OCI-LY3 (cell line): ENCODE data around the gene IQGAP1.

Source experiments
- H2AFZ ChIP-seq: fragments of 200-600, 300-600 bp; shearing (Covaris generic); 2 replicates; pipeline ENCODE4 v1.6.0; 2014; ENCODE audit warnings: antibody characterized with exemption, low read depth, low read length
- H3K27ac ChIP-seq: fragments of 200-600, 300-600 bp; sonication (generic); 2 replicates; pipeline ENCODE4 v1.5.1; 2014; ENCODE audit warnings: mild to moderate bottlenecking, low read length, moderate library complexity, mixed read lengths
- H3K27me3 ChIP-seq: fragments of 200-600, 300-600 bp; sonication (generic); 2 replicates; pipeline ENCODE4 v1.6.1; 2014; ENCODE audit warnings: low read depth, low read length, mixed read lengths
- H3K36me3 ChIP-seq: fragments of 200-600, 300-600 bp; sonication (generic); replicated peaks from 2 replicates; pipeline ENCODE3; 2014; ENCODE audit warnings: low read depth, low read length, mixed read lengths
- H3K4me1 ChIP-seq: fragments of 300-600, 200-600 bp; sonication (generic); 2 replicates; pipeline ENCODE4 v1.6.1; 2014; ENCODE audit warnings: low read length, mixed read lengths
- H3K4me2 ChIP-seq: fragments of 200-600, 300-600 bp; sonication (generic); 2 replicates; pipeline ENCODE4 v1.6.1; 2014; ENCODE audit warnings: low read length, mixed read lengths
- H3K4me3 ChIP-seq: fragments of 300-600, 200-600 bp; sonication (generic); 2 replicates; pipeline ENCODE4 v1.5.1; 2014; ENCODE audit warnings: antibody characterized with exemption, mild to moderate bottlenecking, low read length, moderate library complexity
- H3K79me2 ChIP-seq: fragments of 300-600, 200-600 bp; shearing (Covaris generic); 2 replicates; pipeline ENCODE4 v1.6.1; 2014; ENCODE audit warnings: mild to moderate bottlenecking, low read length, mixed read lengths
- H3K9ac ChIP-seq: fragments of 300-600, 200-600 bp; shearing (Covaris generic); 2 replicates; pipeline ENCODE4 v1.6.0; 2014; ENCODE audit warnings: mild to moderate bottlenecking, low read length, moderate library complexity
- H3K9me3 ChIP-seq: fragments of 200-600, 300-600 bp; shearing (Covaris generic); 2 replicates; pipeline ENCODE4 v1.6.1; 2014; ENCODE audit warnings: low read length, mixed read lengths; ENCODE audit not compliant: insufficient read depth
- H4K20me1 ChIP-seq: fragments of 200-600, 300-600 bp; sonication (generic); 2 replicates; pipeline ENCODE4 v1.6.1; 2016; ENCODE audit warnings: low read length, mixed read lengths; ENCODE audit not compliant: insufficient read depth
- EZH2phosphoT487 ChIP-seq: fragments of 200-600 bp; shearing (Covaris generic); IDR thresholded peaks from 2 replicates; pipeline ENCODE4 v1.6.1; 2018; ENCODE audit warnings: antibody characterized with exemption, mixed run types, low read depth
- TF ChIP-seq, protein P1 (sequence below): fragments of 200-600, 300-600 bp; sonication (generic); IDR thresholded peaks from 2 replicates; pipeline ENCODE4 v1.5.1; 2014; ENCODE audit warnings: antibody characterized with exemption, low read length, low read depth

IQGAP1 gene

DNA sequence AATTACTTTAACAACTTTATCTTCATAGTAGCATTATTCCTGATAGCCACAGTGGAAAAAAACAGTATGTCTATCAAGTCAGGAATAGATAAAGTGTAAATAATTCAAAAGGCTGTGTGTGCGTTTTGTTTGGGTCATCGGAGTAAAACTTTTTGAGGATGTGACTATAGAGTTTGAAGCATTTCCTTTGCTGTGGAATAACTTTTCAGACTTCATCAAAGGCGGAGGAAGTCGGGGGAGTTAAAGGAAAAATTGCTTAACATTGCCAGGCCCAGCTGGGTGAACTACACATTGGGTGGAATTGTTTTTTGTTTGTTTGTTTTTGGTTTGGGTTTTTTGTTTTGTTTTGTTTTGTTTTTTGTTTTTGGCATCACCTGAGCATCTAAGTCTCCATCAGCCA lies 71.3 kb downstream of the IQGAP1 start:
- Histone ChIP-seq H3K4me1 (no peaks in the 10 kb centered on the region), H2AFZ (no peak overlapping the region), H3K9me3 (no peaks in the 10 kb centered on the region), H3K4me3 (no peak overlapping the region), H3K27ac (no peak overlapping the region), H3K36me3 (peaks cover 61% of the 10 kb centered on the region), H3K27me3 (no peaks in the 10 kb centered on the region), H3K4me2 (no peak overlapping the region), H3K9ac (no peak overlapping the region), H3K79me2 (no peaks in the 10 kb centered on the region), H4K20me1 (no peaks in the 10 kb centered on the region)
- no peak for TF ChIP-seq EZH2phosphoT487
- TF ChIP-seq, protein P1, sequence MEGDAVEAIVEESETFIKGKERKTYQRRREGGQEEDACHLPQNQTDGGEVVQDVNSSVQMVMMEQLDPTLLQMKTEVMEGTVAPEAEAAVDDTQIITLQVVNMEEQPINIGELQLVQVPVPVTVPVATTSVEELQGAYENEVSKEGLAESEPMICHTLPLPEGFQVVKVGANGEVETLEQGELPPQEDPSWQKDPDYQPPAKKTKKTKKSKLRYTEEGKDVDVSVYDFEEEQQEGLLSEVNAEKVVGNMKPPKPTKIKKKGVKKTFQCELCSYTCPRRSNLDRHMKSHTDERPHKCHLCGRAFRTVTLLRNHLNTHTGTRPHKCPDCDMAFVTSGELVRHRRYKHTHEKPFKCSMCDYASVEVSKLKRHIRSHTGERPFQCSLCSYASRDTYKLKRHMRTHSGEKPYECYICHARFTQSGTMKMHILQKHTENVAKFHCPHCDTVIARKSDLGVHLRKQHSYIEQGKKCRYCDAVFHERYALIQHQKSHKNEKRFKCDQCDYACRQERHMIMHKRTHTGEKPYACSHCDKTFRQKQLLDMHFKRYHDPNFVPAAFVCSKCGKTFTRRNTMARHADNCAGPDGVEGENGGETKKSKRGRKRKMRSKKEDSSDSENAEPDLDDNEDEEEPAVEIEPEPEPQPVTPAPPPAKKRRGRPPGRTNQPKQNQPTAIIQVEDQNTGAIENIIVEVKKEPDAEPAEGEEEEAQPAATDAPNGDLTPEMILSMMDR, result no peak

DNA sequence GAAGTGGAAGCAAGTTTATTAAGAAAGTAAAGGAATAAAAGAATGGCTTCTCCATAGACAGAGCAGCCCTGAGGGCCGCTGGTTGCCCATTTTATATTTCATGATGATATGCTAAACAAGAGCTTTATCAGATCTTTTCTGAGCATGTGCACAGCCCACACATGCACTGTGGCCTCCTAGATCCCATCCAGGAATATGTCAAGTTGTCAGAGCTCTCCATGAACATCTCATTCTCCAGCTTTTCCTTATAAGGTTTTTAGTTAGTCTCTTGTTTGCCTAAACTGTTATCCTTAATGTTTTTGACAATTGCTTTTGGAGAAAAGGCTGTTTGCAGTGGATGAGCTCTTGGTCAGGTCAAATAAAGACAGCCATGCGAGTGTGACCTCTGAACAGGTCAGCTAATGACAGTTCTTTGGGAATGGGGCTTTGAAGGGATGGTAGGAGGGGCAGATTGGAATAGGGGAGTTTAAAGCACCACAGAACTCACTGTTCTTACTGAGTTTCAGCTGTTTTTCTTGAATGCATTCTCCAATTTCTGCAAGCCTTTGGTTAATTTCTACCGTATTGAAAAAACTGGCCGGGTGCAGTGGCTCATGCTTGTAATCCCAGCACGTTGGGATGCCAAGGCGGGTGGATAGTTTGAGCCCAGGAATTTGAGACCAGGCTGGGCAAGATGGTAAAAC lies 72.2 kb downstream of the IQGAP1 start:
- H3K4me2 ChIP-seq, result no peak overlapping the region

DNA sequence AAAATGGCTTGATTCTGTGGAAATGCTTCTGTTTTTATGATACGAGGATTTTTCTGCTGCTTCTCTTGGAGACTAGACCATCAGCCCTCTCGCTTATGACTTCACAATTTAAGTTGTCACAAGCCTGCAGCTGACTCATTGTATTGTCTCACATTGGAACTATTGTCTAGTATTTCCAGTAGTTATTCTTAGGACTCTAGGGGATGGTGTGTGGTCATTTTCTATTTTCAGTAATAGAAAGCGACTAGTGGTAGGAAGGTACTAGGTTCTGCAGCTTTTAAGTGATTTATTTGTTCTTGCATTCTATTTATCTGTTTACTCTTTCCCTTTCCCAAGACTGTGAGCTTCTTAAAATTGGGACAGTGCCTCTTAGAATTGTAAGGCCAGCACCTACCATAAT lies 75.3 kb downstream of the IQGAP1 start:
- no peak overlapping the region for H3K9ac ChIP-seq
- H3K79me2 ChIP-seq, result no peaks in the 10 kb centered on the region
- no peak overlapping the region for H3K4me3 ChIP-seq
- H3K4me2 ChIP-seq, result no peak overlapping the region
- no peaks in the 10 kb centered on the region for H3K9me3 ChIP-seq
- H3K4me1 ChIP-seq, result no peaks in the 10 kb centered on the region
- H4K20me1 ChIP-seq, result no peaks in the 10 kb centered on the region
- no peak overlapping the region for H2AFZ ChIP-seq
- no peaks in the 10 kb centered on the region for H3K27me3 ChIP-seq
- no peak overlapping the region for H3K27ac ChIP-seq
- TF ChIP-seq EZH2phosphoT487, result no peak
- TF ChIP-seq, protein P1, result no peak
- peaks cover 48% of the 10 kb centered on the region for H3K36me3 ChIP-seq

More for the DNA sequence above, 72.2 kb downstream of the IQGAP1 start:
- Histone ChIP-seq H3K4me1 (no peaks in the 10 kb centered on the region), H3K79me2 (no peaks in the 10 kb centered on the region), H3K36me3 (peaks cover 56% of the 10 kb centered on the region), H3K9me3 (no peaks in the 10 kb centered on the region), H3K9ac (no peak overlapping the region), H3K27ac (no peak overlapping the region), H2AFZ (no peak overlapping the region), H4K20me1 (no peaks in the 10 kb centered on the region), H3K27me3 (no peaks in the 10 kb centered on the region), H3K4me3 (no peak overlapping the region)
- no peak for TF ChIP-seq EZH2phosphoT487
- TF ChIP-seq, protein P1, result no peak

DNA sequence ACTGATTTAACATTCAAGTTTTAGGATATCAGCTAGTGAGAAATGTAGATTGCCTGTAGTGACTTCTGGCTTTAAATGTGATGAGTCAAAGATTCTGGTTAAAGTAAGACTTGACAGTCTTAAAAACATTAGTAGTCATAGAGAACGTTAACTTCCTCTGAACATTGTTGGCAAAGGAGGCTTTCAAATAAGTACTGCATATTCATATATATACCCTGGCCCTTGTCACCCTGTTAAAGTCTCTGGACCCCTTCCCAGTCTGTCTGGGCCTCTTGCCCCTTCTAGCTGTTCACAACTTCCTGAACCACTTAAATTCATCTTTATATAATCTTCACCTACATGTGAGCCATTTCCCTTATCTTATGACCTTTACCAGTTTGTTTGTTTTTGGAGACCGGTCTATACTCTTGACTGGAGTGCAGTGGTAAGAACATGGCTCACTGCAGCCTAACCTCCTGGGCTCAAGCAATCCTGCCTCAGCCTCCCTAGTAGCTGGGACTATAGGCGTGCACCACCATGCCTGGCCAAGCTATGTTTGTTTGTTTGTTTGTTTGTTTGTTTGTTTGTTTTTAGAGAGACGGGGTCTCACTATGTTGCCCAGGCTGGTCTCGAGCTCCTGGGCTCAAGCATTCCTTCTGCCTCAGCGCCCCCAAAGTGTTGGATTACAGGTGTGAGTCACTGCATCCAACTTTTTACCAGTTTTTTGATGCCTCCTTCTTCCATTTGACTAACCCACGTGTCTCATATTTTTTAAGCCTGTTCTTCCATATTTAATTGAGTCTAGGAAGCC lies 77.3 kb downstream of the IQGAP1 start:
- Histone ChIP-seq H3K9me3 (no peaks in the 10 kb centered on the region), H3K36me3 (peaks cover 30% of the 10 kb centered on the region), H2AFZ (no peak overlapping the region), H3K4me1 (no peaks in the 10 kb centered on the region), H4K20me1 (no peaks in the 10 kb centered on the region), H3K9ac (no peak overlapping the region), H3K27ac (no peak overlapping the region), H3K4me2 (no peak overlapping the region), H3K4me3 (no peak overlapping the region), H3K27me3 (no peaks in the 10 kb centered on the region), H3K79me2 (no peaks in the 10 kb centered on the region)
- TF ChIP-seq, protein P1, result no peak
- TF ChIP-seq EZH2phosphoT487, result no peak
